Smooth muscle cell of bladder (primary cell): ENCODE results near the gene TMEM69. TPM values are rescaled to one million over a fixed set of nuclear protein-coding genes. Genes with fewer than 3 reads are reported as not detected.

ENCODE experiments used
- total RNA-seq: library from RNA; depleted of rRNA; stranded (reverse); fragments of >200 nt; gene quantifications from 2 replicates; pipeline ENCODE4 v1.2.3, GENCODE V29; 2014

TMEM69 gene, protein sequence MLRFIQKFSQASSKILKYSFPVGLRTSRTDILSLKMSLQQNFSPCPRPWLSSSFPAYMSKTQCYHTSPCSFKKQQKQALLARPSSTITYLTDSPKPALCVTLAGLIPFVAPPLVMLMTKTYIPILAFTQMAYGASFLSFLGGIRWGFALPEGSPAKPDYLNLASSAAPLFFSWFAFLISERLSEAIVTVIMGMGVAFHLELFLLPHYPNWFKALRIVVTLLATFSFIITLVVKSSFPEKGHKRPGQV
- 9.6 and 11.9 TPM in 2 replicates for total RNA-seq

DNA sequence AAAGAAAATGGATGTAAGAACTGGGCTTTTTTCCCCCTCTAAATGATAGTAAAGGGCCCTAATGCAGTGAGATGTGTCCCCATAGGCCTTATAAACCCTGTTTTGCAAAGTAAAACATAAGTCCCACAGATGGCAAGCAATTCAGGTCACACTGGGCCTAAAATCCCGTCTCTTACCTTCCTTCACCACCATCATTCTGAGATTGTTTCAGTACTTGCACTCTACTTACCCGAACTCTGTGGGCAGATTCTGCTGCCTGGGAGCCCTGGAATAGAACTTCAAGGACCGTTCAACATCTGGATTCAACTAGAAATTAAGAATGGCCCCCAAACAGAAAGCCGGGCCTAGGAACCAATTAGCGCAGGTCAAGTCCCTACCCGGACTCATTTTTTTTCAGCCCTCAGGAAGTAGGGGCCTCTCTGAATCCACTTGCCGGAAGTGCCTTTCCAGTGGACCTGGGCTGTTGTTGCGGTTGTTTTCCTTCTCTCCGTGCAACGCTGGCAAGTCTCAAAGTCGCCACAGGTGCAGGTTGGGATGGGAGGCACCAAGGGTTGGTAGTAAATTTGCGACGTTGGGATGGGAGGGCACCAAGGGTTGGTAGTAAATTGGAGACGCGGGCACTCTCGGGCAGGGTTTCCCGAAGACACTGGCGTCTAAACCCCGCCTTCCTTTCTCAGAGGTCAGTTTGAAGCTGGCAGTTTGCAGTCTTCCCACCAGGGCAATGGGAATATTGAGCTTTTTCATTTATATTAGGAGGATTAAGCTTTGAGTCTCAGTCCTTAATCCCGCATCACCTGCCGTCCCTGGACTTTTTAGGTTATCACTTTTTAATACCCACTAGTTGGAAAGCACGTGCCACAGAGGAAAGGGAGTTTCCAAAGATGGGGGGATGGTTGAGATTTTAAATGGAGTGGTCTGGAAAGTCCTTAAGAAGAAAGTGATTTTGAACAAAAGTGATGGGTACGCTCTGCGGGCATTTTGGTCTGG lies at the start of gene TMEM69:
Gene TMEM69 (plus strand): TSS at position 428 of the 987 bp plus-strand sequence. CDS start 2,888 bp downstream, outside the sequence.

DNA sequence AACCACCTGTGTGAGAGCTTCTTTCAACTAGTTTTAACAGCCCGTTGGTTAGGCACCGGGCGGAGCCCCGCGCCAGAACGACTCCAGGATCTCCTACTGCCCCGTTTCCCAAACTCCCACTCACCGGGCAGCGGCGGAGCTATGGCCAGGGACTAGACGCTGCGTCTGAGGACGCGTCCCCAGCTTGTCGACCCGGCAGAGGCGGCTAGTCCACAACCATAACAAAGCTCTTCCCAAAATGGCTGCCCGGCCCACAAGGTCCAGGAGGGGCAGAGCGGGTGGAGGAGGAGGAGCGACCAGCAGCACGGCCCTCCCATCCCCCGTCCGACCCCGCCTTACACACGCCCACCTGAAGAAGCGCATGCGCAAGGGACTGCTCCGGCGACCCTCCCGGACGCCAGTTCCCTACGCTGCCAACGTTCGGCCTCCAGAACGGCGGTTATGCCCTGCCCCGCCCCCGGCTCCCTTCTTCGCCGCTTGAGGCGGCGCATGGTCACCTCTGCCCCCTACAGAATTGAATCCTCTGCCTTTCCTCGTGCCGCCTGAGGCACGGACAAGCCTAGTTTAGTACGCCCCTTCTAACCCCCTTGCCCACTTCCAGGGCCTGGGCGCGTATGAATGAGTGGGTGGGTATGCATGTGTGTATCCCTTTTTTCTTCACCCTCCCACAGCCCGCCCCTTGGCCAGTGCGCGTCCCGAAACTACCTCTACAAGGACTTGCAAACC lies 1.5 kb upstream of the TMEM69 start, which contains the start of gene GPBP1L1:
Gene GPBP1L1 (minus strand): TSS at position 246 of the 726 bp plus-strand sequence. CDS start 27,446 bp downstream, outside the sequence.

Other genes with a start within 250 kb of the TMEM69 start
- 3.0 and 3.2 TPM in 2 replicates for gene TESK2, start 197.0 kb upstream of the TMEM69 start, total RNA-seq
- 0.55 and 0.57 TPM in 2 replicates for gene CCDC163, start 188.1 kb upstream of the TMEM69 start, total RNA-seq
- 1.7 and 2.1 TPM in 2 replicates for gene MMACHC, start 187.9 kb upstream of the TMEM69 start, total RNA-seq
- 606 and 702 TPM in 2 replicates for gene PRDX1, start 166.3 kb upstream of the TMEM69 start, total RNA-seq
- gene AKR1A1, start 137.4 kb upstream of the TMEM69 start, total RNA-seq, result 128 and 133 TPM in 2 replicates
- 31.6 and 32.0 TPM in 2 replicates for gene NASP, start 104.1 kb upstream of the TMEM69 start, total RNA-seq
- 0.57 and 0.74 TPM in 2 replicates for gene CCDC17, start 64.1 kb upstream of the TMEM69 start, total RNA-seq
- gene GPBP1L1, start 1.6 kb upstream of the TMEM69 start, total RNA-seq, result 60.4 and 62.7 TPM in 2 replicates
- gene IPP, start 62.5 kb downstream of the TMEM69 start, total RNA-seq, result 11.8 and 12.2 TPM in 2 replicates
- 10.7 and 19.6 TPM in 2 replicates for gene MAST2, start 115.4 kb downstream of the TMEM69 start, total RNA-seq